Gastrocnemius medialis (tissue), 4 donors: ENCODE measurements around the gene SHC4. TPM values are rescaled to one million over a fixed set of nuclear protein-coding genes. Genes with fewer than 3 reads are reported as not detected.

Experiments
- ATAC-seq, 2 donors: fragments of 150-250 bp; one replicate each; pipeline ENCODE4 v1.9.1; 2016
- DNase-seq, 2 donors: peaks; one replicate each; pipeline ENCODE4 v3.0.0-alpha.2; 2019
- H3K27ac ChIP-seq, 4 donors: fragments of 200-600 bp; sonication (generic); 1 replicate in 1 of 4; 2 replicates in 3 of 4; pipeline ENCODE4 v1.5.1; 2016 to 2018; ENCODE audit warnings: mild to moderate bottlenecking in 2 of 4, moderate library complexity in 1 of 4
- H3K27me3 ChIP-seq, 3 donors: fragments of 200-600 bp; sonication (generic) in 2 of 3; 1 replicate in 1 of 3; 2 replicates in 2 of 3; pipeline versions ENCODE4 v1.5.1 to v1.6.0; 2016 to 2019; ENCODE audit warnings: mild to moderate bottlenecking in 1 of 3, moderate library complexity in 1 of 3
- H3K36me3 ChIP-seq, 2 donors: fragments of 200-600 bp; sonication (generic) in 1 of 2; one replicate each; pipeline ENCODE4 v1.5.1; 2017 to 2018
- H3K4me1 ChIP-seq, 2 donors: fragments of 200-600 bp; sonication (generic) in 1 of 2; one replicate each; pipeline ENCODE4 v1.5.1; 2016 to 2017; ENCODE audit warnings: mild to moderate bottlenecking in 2 of 2
- H3K4me3 ChIP-seq, 4 donors: fragments of 200-600 bp; sonication (generic) in 3 of 4; 1 replicate in 1 of 4; 2 replicates in 3 of 4; pipeline ENCODE4 v1.5.1; 2016 to 2019; ENCODE audit warnings: mild to moderate bottlenecking in 2 of 4
- H3K9me3 ChIP-seq, 3 donors: fragments of 200-600 bp; sonication (generic) in 2 of 3; 1 replicate in 1 of 3; 2 replicates in 2 of 3; pipeline ENCODE4 v1.5.1; 2016 to 2019
- CTCF ChIP-seq, 5 experiments: fragments of 450-650 bp in 3 of 5; fragments of 200-600 bp in 2 of 5; sonication (generic) in 2 of 5; IDR thresholded peaks in 4 of 5; conservative IDR thresholded peaks in 1 of 5; 1 replicate in 4 of 5; 2 replicates in 1 of 5; pipeline ENCODE4 v1.5.1; 2016 to 2019; ENCODE audit warnings: antibody characterized with exemption in 5 of 5, mild to moderate bottlenecking in 3 of 5, moderate library complexity in 3 of 5
- POLR2A ChIP-seq, 2 donors: fragments of 450-650 bp; IDR thresholded peaks; one replicate each; pipeline ENCODE4 v1.6.1; 2017; ENCODE audit warnings: antibody characterized with exemption in 2 of 2, mild to moderate bottlenecking in 2 of 2, moderate library complexity in 2 of 2
- in situ Hi-C, 4 donors: fragments of 200-750 bp; cut with MboI; loops; one replicate each; pipeline versions ENCODE4 v1.15.0 to v1.8.0; 2017; ENCODE audit warnings: low sequenced_read_pairs in 4 of 4
- intact Hi-C: fragments of 100-400 bp; cut with DNase I; formaldehyde crosslinking; loops from one replicate; pipeline ENCODE4 v1.15.1; 2023; ENCODE audit warnings: low total_unique reads
- total RNA-seq, 4 donors: library from RNA; depleted of rRNA; stranded (reverse); fragments of >200 nt; gene quantifications; one replicate each; pipeline versions ENCODE4 v1.1.0 to v1.2.3, GENCODE V29; 2016

SHC4 gene
- total RNA-seq, 4 donors from 2014 or later = 0.29 to 0.39 TPM; not detected in 2

- in situ Hi-C loops = no loop called here
- TF ChIP-seq CTCF (IDR thresholded peaks at IDR 0.05 in 4 of 5, conservative IDR thresholded peaks at IDR 0.05 in 1 of 5) (no peak), POLR2A (IDR thresholded peaks at IDR 0.05) (no peak)
- Histone ChIP-seq H3K36me3 (no peaks in the 10 kb centered on the region), H3K9me3 (no peaks in the 10 kb centered on the region), H3K27me3 (no peaks in the 10 kb centered on the region), H3K4me1 (no peaks in the 10 kb centered on the region), H3K4me3 (no peak overlapping the region), H3K27ac (no peak overlapping the region)
- intact Hi-C loops = no loop called here
- DNase-seq = no peak
- no peak for ATAC-seq
Observed at GRCh38 chr15:48890375-48890972, 73.2 kb downstream of the SHC4 start.

GRCh38 chr15:48889925-48890324 is 73.8 kb downstream of the SHC4 start:
- Histone ChIP-seq H3K27me3 (no peaks in the 10 kb centered on the region), H3K36me3 (no peaks in the 10 kb centered on the region), H3K27ac (no peak overlapping the region), H3K4me3 (no peak overlapping the region), H3K4me1 (no peaks in the 10 kb centered on the region), H3K9me3 (no peaks in the 10 kb centered on the region)
- intact Hi-C loops = no loop called here
- no peak for TF ChIP-seq POLR2A (IDR thresholded peaks at IDR 0.05)
- in situ Hi-C loops = no loop called here
- no peak for DNase-seq
- ATAC-seq = no peak

GRCh38 chr15:48888836-48889235 is 74.9 kb downstream of the SHC4 start:
- TF ChIP-seq CTCF (IDR thresholded peaks at IDR 0.05 in 4 of 5, conservative IDR thresholded peaks at IDR 0.05 in 1 of 5) (no peak), POLR2A (IDR thresholded peaks at IDR 0.05) (no peak)
- no peaks in the 10 kb centered on the region for H3K4me1 ChIP-seq
- ATAC-seq = no peak
- no peak for DNase-seq
- H3K27ac ChIP-seq = no peak overlapping the region
- no peaks in the 10 kb centered on the region for H3K9me3 ChIP-seq
- H3K27me3 ChIP-seq = no peaks in the 10 kb centered on the region
- in situ Hi-C loops = no loop called here
- H3K36me3 ChIP-seq = no peaks in the 10 kb centered on the region
- H3K4me3 ChIP-seq = no peak overlapping the region
- intact Hi-C loops = no loop called here

- DNase-seq = no peak
- Histone ChIP-seq H3K9me3 (no peaks in the 10 kb centered on the region), H3K4me3 (no peak overlapping the region), H3K27me3 (no peaks in the 10 kb centered on the region), H3K36me3 (no peaks in the 10 kb centered on the region), H3K4me1 (no peaks in the 10 kb centered on the region), H3K27ac (no peak overlapping the region)
- no peak for ATAC-seq
- intact Hi-C loops = no loop called here
- in situ Hi-C loops = no loop called here
- TF ChIP-seq POLR2A (IDR thresholded peaks at IDR 0.05) = no peak
- no peak for TF ChIP-seq CTCF (IDR thresholded peaks at IDR 0.05 in 4 of 5, conservative IDR thresholded peaks at IDR 0.05 in 1 of 5)
Observed at GRCh38 chr15:48888191-48888590, 75.5 kb downstream of the SHC4 start.

GRCh38 chr15:48887144-48887543 is 76.6 kb downstream of the SHC4 start:
- TF ChIP-seq CTCF (IDR thresholded peaks at IDR 0.05 in 4 of 5, conservative IDR thresholded peaks at IDR 0.05 in 1 of 5) = no peak
- no peak for TF ChIP-seq POLR2A (IDR thresholded peaks at IDR 0.05)
- Histone ChIP-seq H3K4me1 (no peaks in the 10 kb centered on the region), H3K36me3 (no peaks in the 10 kb centered on the region), H3K4me3 (no peak overlapping the region), H3K9me3 (no peaks in the 10 kb centered on the region), H3K27ac (no peak overlapping the region), H3K27me3 (no peaks in the 10 kb centered on the region)
- intact Hi-C loops (no loop called here), in situ Hi-C loops (no loop called here)
- DNase-seq = no peak
- ATAC-seq = no peak
